ENCODE measurements around the gene SLC6A12. TPM values are rescaled to one million over a fixed set of nuclear protein-coding genes. Genes with fewer than 3 reads are reported as not detected.

The SLC6A12 gene
- total RNA-seq, 1 experiment from 2014 or later, result 0.17 TPM

GRCh38 chr12:167959-168600, 45.9 kb downstream of the SLC6A12 start:
- no peaks in the 10 kb centered on the region for H3K79me1 ChIP-seq (ENCODE audit: insufficient read depth, low read depth, low read length, poor library complexity, severe bottlenecking)
- no peak overlapping the region for H3K56ac ChIP-seq (ENCODE audit: insufficient read length, low read depth, low read length)
- H3T11ph ChIP-seq (ENCODE audit: low read length), result no peak overlapping the region
- H3K18ac ChIP-seq (ENCODE audit: insufficient read length, low read depth, low read length), result no peak overlapping the region
- no peaks in the 10 kb centered on the region for H3K9me3 ChIP-seq (ENCODE audit: control insufficient read depth, low read depth, low read length)
- no peak overlapping the region for H3K23ac ChIP-seq (ENCODE audit: insufficient read length, low read depth, low read length)
- H2BK12ac ChIP-seq (ENCODE audit: insufficient read length, low read depth, low read length), result no peak overlapping the region
- no peak overlapping the region for H4K8ac ChIP-seq (replicated peaks; ENCODE audit: insufficient read length, low read depth, low read length)
- no peak overlapping the region for H2BK5ac ChIP-seq (ENCODE audit: insufficient read length, low read length)
- no peaks in the 10 kb centered on the region for H3K27me3 ChIP-seq (ENCODE audit: insufficient read depth, low read length)
- H4K20me1 ChIP-seq (ENCODE audit: control insufficient read depth, insufficient read depth, insufficient read length), result no peaks in the 10 kb centered on the region
- no peak overlapping the region for H2BK20ac ChIP-seq (ENCODE audit: low read depth, low read length, poor library complexity, severe bottlenecking)
- H3K27ac ChIP-seq (ENCODE audit: insufficient read length, low read depth, low read length), result no peak overlapping the region
- H4K91ac ChIP-seq (ENCODE audit: insufficient read length, low read depth, low read length), result no peak overlapping the region
- no CpG with 5 or more reads among the region's 12 CpGs for WGBS (ENCODE audit: extremely low coverage, insufficient read length, low lambda C conversion rate)
- no peak overlapping the region for H2AFZ ChIP-seq (ENCODE audit: low read length)
- H3K9me3 Mint-ChIP-seq, result no peaks in the 10 kb centered on the region
- H3K4me1 ChIP-seq (ENCODE audit: insufficient read depth, low read length), result peaks cover 6% of the 10 kb centered on the region; the same call in 1 of the 2 replicates
- H3K79me2 ChIP-seq (ENCODE audit: insufficient read depth, low read length), result no peaks in the 10 kb centered on the region
- H2BK15ac ChIP-seq (ENCODE audit: low read depth, low read length), result no peak overlapping the region
- no peak overlapping the region for H4K5ac ChIP-seq (ENCODE audit: insufficient read length, low read depth, low read length)
- no peak overlapping the region for H3K27ac Mint-ChIP-seq
- peaks cover 52 to 70% of the 10 kb centered on the region in 2 experiments for H3K4me1 Mint-ChIP-seq
- H2BK120ac ChIP-seq (ENCODE audit: low read depth, low read length, poor library complexity, severe bottlenecking), result no peak overlapping the region
- no peaks in the 10 kb centered on the region for H3K23me2 ChIP-seq (ENCODE audit: insufficient read length, low read depth, low read length, poor library complexity, severe bottlenecking)
- no peak overlapping the region for H3K4me3 Mint-ChIP-seq
- H3K9ac ChIP-seq (ENCODE audit: extremely low read depth, insufficient read length, low read length), result no peak overlapping the region
- no peak for DNase-seq
- no peak for TF ChIP-seq CTCF (conservative IDR thresholded peaks at IDR 0.05)
- H2AK5ac ChIP-seq (ENCODE audit: insufficient read length, low read length), result no peak overlapping the region
- peaks cover 29% of the 10 kb centered on the region for H3K27me3 Mint-ChIP-seq (ENCODE audit: low read depth)
- no peak overlapping the region for H3K4ac ChIP-seq (ENCODE audit: low read depth, low read length)
- no peak overlapping the region for H3K14ac ChIP-seq (ENCODE audit: insufficient read depth, low read length)
- H3K4me2 ChIP-seq (ENCODE audit: insufficient read depth, insufficient read length, low read length), result no peak overlapping the region
- peaks cover 0 to 2% (median 0%) of the 10 kb centered on the region in 3 experiments; a peak in 1 of 7 replicates for H3K36me3 Mint-ChIP-seq (ENCODE audit: insufficient read depth in 1 of 3, low read depth in 3 of 3)
